Colonic mucosa (tissue), 4 donors: ENCODE results near the gene JMJD4. TPM values are rescaled to one million over a fixed set of nuclear protein-coding genes. Genes with fewer than 3 reads are reported as not detected.
A peak's percentile ranks its signal among the peaks of the same experiment; 100 is the strongest.

ENCODE experiments used
- DNase-seq: peaks from one replicate; pipeline ENCODE4 v3.0.0-alpha.2; 2020
- H3K27ac ChIP-seq: fragments of 200-600 bp; one replicate; pipeline ENCODE4 v1.8.0; 2021
- H3K27me3 ChIP-seq: fragments of 200-600 bp; one replicate; pipeline ENCODE4 v1.8.0; 2021
- H3K36me3 ChIP-seq: fragments of 200-600 bp; one replicate; pipeline ENCODE4 v1.8.0; 2021
- H3K4me1 ChIP-seq: fragments of 200-600 bp; one replicate; pipeline ENCODE4 v1.8.0; 2021; ENCODE audit warnings: mild to moderate bottlenecking
- H3K4me3 ChIP-seq: fragments of 200-600 bp; one replicate; pipeline ENCODE4 v1.8.0; 2021
- H3K9ac ChIP-seq, 2 donors: one replicate each; pipeline ENCODE4 v1.7.0; 2013; ENCODE audit warnings: control low read depth in 2 of 2, low read depth in 2 of 2, low read length in 2 of 2
- H3K9me3 ChIP-seq: fragments of 200-600 bp; one replicate; pipeline ENCODE4 v1.8.0; 2021
- intact Hi-C: fragments of 100-400 bp; cut with DNase I; formaldehyde crosslinking; loops from one replicate; pipeline ENCODE4 v1.14.1; 2022
- total RNA-seq, 2 donors: library from RNA; stranded (reverse); fragmentation: NEBNext Ultra II Directional in 1 of 2; extraction: Animal tissue kit (Norgen Biotek cat#: 25700) in 1 of 2; gene quantifications; one replicate each; pipeline ENCODE4 v1.2.1, GENCODE V29; 2021
- TF ChIP-seq, protein P1 (sequence below): fragments of 200-600 bp; IDR thresholded peaks from one replicate; pipeline ENCODE4 v1.8.0; 2022; ENCODE audit warnings: antibody characterized with exemption, mild to moderate bottlenecking
- donor health status: healthy.
- donor health status: DM: no; HTN: no; CAD: no.
- donor health status: DM: no; HTN: no; CAD: no.

JMJD4 gene
- total RNA-seq, 2 donors from 2014 or later: 9.0 to 16.0 TPM

DNA sequence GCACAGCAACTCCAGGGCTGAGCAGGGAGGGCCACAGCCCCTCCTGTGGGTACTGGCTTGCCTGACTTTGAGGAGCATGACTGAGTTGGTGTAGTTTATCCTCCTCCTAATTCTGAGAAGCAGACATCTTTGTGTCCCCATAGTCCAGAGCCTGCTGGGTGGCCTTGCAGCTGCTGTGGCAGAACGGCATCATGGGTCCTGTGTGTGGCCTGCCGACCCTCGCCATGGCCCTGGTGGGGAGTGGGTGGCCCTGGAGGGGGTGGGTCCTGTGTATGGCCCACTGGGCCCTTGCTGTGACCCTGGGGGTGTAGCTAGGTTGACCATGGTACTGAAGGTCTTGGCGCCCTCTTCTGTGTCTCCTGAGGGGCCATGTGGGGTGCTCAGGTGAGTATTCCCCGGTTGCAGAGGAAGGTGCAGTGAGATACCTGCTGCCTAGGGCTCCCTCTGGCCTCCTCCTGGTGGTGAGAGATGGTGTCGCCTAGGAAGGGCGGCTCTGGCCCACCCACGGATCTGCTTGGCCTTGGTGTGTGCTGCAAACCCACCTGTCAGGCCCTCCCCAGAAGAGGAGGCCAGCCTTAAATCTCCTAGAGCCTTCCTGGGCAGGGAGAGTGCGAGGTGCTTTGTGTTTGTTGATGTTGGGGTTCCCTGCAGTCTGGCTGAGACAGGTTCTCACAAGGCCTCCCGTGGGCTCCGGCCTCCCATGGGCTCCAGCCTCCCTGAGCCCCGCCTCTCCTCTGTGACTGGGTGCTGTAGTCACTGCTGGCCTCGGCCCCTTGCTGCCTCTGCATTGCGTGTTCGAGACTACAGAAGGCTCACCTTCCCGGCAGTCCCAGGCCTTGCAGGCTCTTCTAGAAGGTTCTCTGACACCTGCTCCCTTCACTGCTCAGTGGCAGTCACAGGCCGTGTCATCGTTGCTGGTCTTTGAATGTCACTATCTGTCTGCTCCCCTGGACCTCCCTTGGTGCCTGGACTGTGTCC, 7.9 kb upstream of the JMJD4 start:
- TF ChIP-seq, protein P1, sequence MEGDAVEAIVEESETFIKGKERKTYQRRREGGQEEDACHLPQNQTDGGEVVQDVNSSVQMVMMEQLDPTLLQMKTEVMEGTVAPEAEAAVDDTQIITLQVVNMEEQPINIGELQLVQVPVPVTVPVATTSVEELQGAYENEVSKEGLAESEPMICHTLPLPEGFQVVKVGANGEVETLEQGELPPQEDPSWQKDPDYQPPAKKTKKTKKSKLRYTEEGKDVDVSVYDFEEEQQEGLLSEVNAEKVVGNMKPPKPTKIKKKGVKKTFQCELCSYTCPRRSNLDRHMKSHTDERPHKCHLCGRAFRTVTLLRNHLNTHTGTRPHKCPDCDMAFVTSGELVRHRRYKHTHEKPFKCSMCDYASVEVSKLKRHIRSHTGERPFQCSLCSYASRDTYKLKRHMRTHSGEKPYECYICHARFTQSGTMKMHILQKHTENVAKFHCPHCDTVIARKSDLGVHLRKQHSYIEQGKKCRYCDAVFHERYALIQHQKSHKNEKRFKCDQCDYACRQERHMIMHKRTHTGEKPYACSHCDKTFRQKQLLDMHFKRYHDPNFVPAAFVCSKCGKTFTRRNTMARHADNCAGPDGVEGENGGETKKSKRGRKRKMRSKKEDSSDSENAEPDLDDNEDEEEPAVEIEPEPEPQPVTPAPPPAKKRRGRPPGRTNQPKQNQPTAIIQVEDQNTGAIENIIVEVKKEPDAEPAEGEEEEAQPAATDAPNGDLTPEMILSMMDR: no peak
- H3K27ac ChIP-seq: no peak overlapping the region
- no peaks in the 10 kb centered on the region for H3K9me3 ChIP-seq
- peaks cover 6% of the 10 kb centered on the region for H3K4me1 ChIP-seq
- H3K27me3 ChIP-seq: no peaks in the 10 kb centered on the region
- no peak overlapping the region for H3K9ac ChIP-seq
- H3K36me3 ChIP-seq: no peaks in the 10 kb centered on the region
- intact Hi-C loops: no loop called here
- H3K4me3 ChIP-seq: no peak overlapping the region
- peak; percentile 14 for DNase-seq

DNA sequence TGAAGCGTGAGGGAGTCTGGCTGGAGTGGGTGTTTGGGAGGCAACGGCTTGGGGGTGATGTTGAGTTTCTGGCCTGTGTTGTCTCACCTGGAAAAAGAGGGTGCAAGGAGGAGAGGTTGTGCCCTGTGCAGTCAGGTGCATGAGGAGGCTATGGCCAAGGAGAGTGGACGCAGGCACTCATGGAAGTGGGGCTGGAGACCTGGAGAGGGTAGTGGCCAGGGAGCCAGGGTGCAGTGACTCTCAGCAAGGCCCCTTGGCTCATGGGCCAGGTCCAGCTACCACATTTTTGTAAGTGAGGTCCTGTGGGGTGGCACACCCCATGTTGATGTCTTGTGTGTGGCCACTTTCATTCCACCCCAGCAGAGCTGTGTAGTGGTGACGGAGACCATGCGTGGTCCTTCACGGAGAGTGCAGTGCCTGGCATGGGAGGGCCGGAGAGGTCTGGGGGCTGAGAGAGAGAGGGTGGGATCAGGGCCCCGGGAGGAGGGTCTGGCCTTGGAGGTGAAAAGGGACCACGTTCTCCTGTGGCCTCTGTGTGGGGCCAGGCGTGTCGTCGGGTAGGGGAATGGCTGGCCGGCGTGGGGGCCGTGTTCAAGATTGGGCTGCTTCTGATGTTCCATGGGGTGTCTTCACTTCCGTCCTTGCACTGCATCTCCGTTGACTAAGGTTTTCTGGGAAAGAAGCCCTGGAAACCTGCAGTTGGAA, 6.2 kb upstream of the JMJD4 start:
- H3K9me3 ChIP-seq: no peaks in the 10 kb centered on the region
- intact Hi-C loops: no loop called here
- peaks cover 11% of the 10 kb centered on the region for H3K4me1 ChIP-seq
- H3K36me3 ChIP-seq: no peaks in the 10 kb centered on the region
- no peak overlapping the region for H3K4me3 ChIP-seq
- DNase-seq: peak; percentile 14
- no peaks in the 10 kb centered on the region for H3K27me3 ChIP-seq
- TF ChIP-seq, protein P1: no peak
- no peak overlapping the region for H3K9ac ChIP-seq
- no peak overlapping the region for H3K27ac ChIP-seq

DNA sequence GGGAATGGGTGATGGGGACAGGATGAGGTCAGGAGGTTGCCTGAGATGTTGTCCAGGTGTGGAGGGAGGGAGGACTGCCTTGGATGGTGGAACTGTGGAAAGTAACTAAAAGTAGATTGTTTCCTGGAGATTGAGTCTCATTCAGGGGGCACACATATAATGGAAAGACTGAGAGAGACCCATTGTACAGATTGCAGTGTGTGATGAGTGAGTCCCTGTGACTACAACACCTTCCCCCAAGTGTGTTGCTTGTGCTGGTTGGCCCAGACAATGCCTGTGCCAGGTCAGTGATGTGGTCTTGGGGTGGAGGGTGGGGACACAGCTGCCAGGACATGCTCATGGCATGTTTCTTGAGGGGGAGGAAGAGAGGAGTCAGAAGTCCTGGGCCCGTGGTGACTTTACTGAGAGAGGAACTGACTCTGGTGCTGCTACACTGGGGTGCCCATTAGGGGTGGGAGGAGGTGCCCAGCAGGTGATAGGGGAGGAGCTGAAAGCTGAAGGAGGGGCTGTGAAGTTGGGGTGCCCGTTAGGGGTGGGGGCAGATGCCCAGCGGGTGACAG, 5.4 kb upstream of the JMJD4 start:
- Histone ChIP-seq H3K9ac (no peak overlapping the region), H3K36me3 (no peaks in the 10 kb centered on the region), H3K4me1 (peaks cover 11% of the 10 kb centered on the region), H3K27me3 (no peaks in the 10 kb centered on the region), H3K9me3 (no peaks in the 10 kb centered on the region), H3K27ac (no peak overlapping the region), H3K4me3 (no peak overlapping the region)
- intact Hi-C loops: no loop called here
- DNase-seq: no peak
- TF ChIP-seq, protein P1: no peak

DNA sequence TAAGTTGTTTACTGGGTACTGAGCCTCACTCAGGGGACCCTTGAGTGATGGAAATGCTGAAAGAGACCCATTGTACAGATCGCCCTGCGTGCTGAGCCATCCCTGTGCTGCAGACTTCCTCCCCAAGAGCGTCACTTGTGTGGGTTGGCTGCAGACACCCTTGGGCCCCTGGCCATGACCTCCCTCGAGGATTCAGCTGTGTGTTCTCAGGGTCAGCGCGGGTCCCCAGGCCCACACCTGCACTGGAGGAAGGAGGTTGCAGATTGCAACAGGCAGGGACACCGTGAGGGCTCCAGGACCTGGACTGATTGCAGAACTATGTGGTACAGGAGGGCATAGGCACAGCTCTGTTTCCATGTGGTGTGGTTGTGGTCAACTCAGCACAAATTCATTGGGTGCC, 4.5 kb upstream of the JMJD4 start:
- H3K4me3 ChIP-seq: no peak overlapping the region
- H3K27ac ChIP-seq: no peak overlapping the region
- TF ChIP-seq, protein P1: no peak
- intact Hi-C loops: loop anchor here (10.0 kb wide), 1 partner anchor 175 kb away; the partner anchor contains the start of gene ZNF678
- no peaks in the 10 kb centered on the region for H3K36me3 ChIP-seq
- H3K27me3 ChIP-seq: no peaks in the 10 kb centered on the region
- DNase-seq: no peak
- no peak overlapping the region for H3K9ac ChIP-seq
- H3K9me3 ChIP-seq: no peaks in the 10 kb centered on the region
- peaks cover 6% of the 10 kb centered on the region for H3K4me1 ChIP-seq

DNA sequence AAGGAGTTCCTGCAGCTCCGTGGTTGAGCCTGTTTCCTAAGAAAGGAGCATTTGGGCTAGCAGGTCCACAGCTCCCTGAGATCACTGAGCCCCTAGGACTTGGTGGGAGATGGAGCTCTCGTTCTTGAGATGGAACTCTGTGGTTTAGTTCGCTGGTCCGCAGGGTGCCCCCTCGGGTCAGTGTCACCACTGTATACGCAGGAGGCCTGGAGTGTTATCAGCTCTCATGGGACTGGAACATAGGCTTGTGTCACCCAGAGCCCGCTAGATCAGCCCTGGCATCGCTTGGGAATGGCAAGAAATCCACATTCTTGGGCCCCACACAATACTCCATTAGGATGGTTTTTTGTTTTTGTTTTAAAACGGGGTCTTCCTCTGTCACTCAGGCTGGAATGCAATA, 3.7 kb upstream of the JMJD4 start:
- no peak for DNase-seq
- H3K36me3 ChIP-seq: no peaks in the 10 kb centered on the region
- H3K9ac ChIP-seq: no peak overlapping the region
- no peak overlapping the region for H3K4me3 ChIP-seq
- no peaks in the 10 kb centered on the region for H3K27me3 ChIP-seq
- TF ChIP-seq, protein P1: no peak
- intact Hi-C loops: loop anchor here (10.0 kb wide), 1 partner anchor 174 kb away; the partner anchor contains the start of gene ZNF678
- peaks cover 7% of the 10 kb centered on the region for H3K4me1 ChIP-seq
- H3K9me3 ChIP-seq: no peaks in the 10 kb centered on the region
- H3K27ac ChIP-seq: no peak overlapping the region
